Measurements from ENCODE around the gene INO80B. TPM values are rescaled to one million over a fixed set of nuclear protein-coding genes. Genes with fewer than 3 reads are reported as not detected.

The INO80B gene
- total RNA-seq, 2 experiments from 2014 or later = 41.3 to 41.8 TPM

- Histone ChIP-seq H3K4me1 (ENCODE audit: insufficient read depth, low read length) (peaks cover 30% of the 10 kb centered on the region), H3K27me3 (ENCODE audit: control insufficient read depth in 1 of 2, insufficient read depth in 2 of 2, low read length in 2 of 2) (no peaks in the 10 kb centered on the region), H3K9me3 (ENCODE audit: control insufficient read depth in 1 of 2, insufficient read depth in 1 of 2, low read length in 2 of 2) (no peaks in the 10 kb centered on the region), H3K27ac (ENCODE audit: low read depth in 1 of 2, low read length in 2 of 2) (no peak overlapping the region), H3K36me3 (ENCODE audit: insufficient read depth, low read length) (peaks cover 27% of the 10 kb centered on the region), H3K4me3 (ENCODE audit: low read length) (no peak overlapping the region)
- Mint-ChIP-seq H3K4me3 (no peak overlapping the region), H3K27ac (no peak overlapping the region), H3K4me1 (ENCODE audit: low read depth) (peaks cover 30% of the 10 kb centered on the region), H3K27me3 (no peaks in the 10 kb centered on the region), H3K9me3 (no peaks in the 10 kb centered on the region), H3K36me3 (ENCODE audit: low read depth) (peaks cover 55% of the 10 kb centered on the region)
- ATAC-seq (ENCODE audit: poor library complexity) (no peak), DNase-seq (no peak)
- intact Hi-C loops (cut with DNase I, micrococcal nuclease) = loop anchor here (5.0 kb wide), 2 partner anchors 53 to 83 kb away; partner anchors contain the start of genes C2orf81 (in 1 of the 2) and WDR54 (in 1 of the 2)
- TF ChIP-seq, protein P1, sequence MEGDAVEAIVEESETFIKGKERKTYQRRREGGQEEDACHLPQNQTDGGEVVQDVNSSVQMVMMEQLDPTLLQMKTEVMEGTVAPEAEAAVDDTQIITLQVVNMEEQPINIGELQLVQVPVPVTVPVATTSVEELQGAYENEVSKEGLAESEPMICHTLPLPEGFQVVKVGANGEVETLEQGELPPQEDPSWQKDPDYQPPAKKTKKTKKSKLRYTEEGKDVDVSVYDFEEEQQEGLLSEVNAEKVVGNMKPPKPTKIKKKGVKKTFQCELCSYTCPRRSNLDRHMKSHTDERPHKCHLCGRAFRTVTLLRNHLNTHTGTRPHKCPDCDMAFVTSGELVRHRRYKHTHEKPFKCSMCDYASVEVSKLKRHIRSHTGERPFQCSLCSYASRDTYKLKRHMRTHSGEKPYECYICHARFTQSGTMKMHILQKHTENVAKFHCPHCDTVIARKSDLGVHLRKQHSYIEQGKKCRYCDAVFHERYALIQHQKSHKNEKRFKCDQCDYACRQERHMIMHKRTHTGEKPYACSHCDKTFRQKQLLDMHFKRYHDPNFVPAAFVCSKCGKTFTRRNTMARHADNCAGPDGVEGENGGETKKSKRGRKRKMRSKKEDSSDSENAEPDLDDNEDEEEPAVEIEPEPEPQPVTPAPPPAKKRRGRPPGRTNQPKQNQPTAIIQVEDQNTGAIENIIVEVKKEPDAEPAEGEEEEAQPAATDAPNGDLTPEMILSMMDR (IDR thresholded peaks at IDR 0.05) = no peak
- ChIA-PET CTCF (interaction anchor here (0.8 to 2.2 kb wide), 4 partner anchors 8 to 84 kb away, joined by 3 to 8 read pairs (median 4); partner anchors contain the start of genes CCDC142, MOGS and TTC31), POLR2A (interaction anchor here (9.1 kb wide), 1 partner anchor 18 kb away, joined by 225 read pairs; the partner anchor contains the start of genes INO80B and WBP1)
Observed at GRCh38 chr2:74474899-74475298, 20.0 kb downstream of the INO80B start.

DNA sequence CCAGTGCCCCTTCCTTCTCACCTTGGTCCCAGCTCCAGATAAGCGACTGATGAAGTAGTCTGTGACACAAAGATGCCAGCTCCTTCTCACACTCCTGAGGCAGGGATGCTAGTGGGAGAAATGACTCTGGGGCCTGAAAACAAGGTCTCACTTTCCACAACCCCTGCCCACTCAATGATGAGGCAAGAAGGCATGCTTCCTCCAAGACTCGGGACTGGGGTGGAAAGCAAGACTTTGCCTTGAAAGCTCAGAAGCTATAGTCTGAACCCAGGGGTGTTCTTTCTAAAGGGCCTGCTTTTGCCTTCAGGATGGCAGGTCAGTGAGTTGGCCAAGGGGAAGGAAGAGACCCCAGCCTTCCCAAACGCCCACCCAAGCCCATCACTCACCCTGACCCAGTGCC is 26.5 kb downstream of the INO80B start:
- Histone ChIP-seq H3K36me3 (ENCODE audit: insufficient read depth, low read length) (peaks cover 30% of the 10 kb centered on the region), H3K4me1 (ENCODE audit: insufficient read depth, low read length) (peaks cover 31% of the 10 kb centered on the region), H3K27me3 (ENCODE audit: control insufficient read depth in 1 of 2, insufficient read depth in 2 of 2, low read length in 2 of 2) (no peaks in the 10 kb centered on the region), H3K4me3 (ENCODE audit: low read length) (peak overlapping the region; percentile 77), H3K27ac (ENCODE audit: low read depth in 1 of 2, low read length in 2 of 2) (no peak overlapping the region), H3K9me3 (ENCODE audit: control insufficient read depth in 1 of 2, insufficient read depth in 1 of 2, low read length in 2 of 2) (no peaks in the 10 kb centered on the region)
- Mint-ChIP-seq H3K9me3 (no peaks in the 10 kb centered on the region), H3K4me3 (peak overlapping the region; percentile 99), H3K36me3 (ENCODE audit: low read depth) (peaks cover 56% of the 10 kb centered on the region), H3K27ac (peak overlapping the region; percentile 14), H3K27me3 (no peaks in the 10 kb centered on the region), H3K4me1 (ENCODE audit: low read depth) (peaks cover 26% of the 10 kb centered on the region)
- ChIA-PET CTCF (interaction anchor here (0.6 to 4.6 kb wide), 9 partner anchors 9 to 110 kb away, joined by 3 to 61 read pairs (median 5); partner anchors contain the start of genes AUP1, HTRA2, INO80B and MRPL53), POLR2A (interaction anchor here (0.7 to 6.9 kb wide), 10 partner anchors 9 to 90 kb away, joined by 3 to 169 read pairs (median 16); partner anchors contain the start of genes AUP1, HTRA2, INO80B and LBX2)
- TF ChIP-seq, protein P1 (IDR thresholded peaks at IDR 0.05) = no peak
- intact Hi-C loops (cut with DNase I, micrococcal nuclease) = loop anchor here in 1 of 2 experiments (2.0 to 5.0 kb wide), 2 partner anchors 15 to 396 kb away; no protein-coding TSS in a partner anchor
- no peak for DNase-seq
- no peak for ATAC-seq (ENCODE audit: poor library complexity)

- H3K4me1 Mint-ChIP-seq (ENCODE audit: low read depth) = peaks cover 26% of the 10 kb centered on the region
- CTCF ChIA-PET = interaction anchor here (0.6 to 4.6 kb wide), 16 partner anchors 8 to 745 kb away, joined by 3 to 61 read pairs (median 8); partner anchors contain the start of genes AUP1, C2orf81, HTRA2 and INO80B
- Histone ChIP-seq H3K4me1 (ENCODE audit: insufficient read depth, low read length) (peaks cover 31% of the 10 kb centered on the region), H3K27ac (ENCODE audit: low read depth in 1 of 2, low read length in 2 of 2) (peak overlapping the region; percentile 93 to 94), H3K9me3 (ENCODE audit: control insufficient read depth in 1 of 2, insufficient read depth in 1 of 2, low read length in 2 of 2) (no peaks in the 10 kb centered on the region), H3K36me3 (ENCODE audit: insufficient read depth, low read length) (peaks cover 30% of the 10 kb centered on the region), H3K27me3 (ENCODE audit: control insufficient read depth in 1 of 2, insufficient read depth in 2 of 2, low read length in 2 of 2) (no peaks in the 10 kb centered on the region), H3K4me3 (ENCODE audit: low read length) (peak overlapping the region; percentile 77)
- DNase-seq (peak in 10 of 14 experiments; percentile 35 to 79 (median 46)), ATAC-seq (ENCODE audit: poor library complexity) (peak; percentile 32)
- H3K4me3 Mint-ChIP-seq = peak overlapping the region; percentile 99
- TF ChIP-seq, protein P1 (IDR thresholded peaks at IDR 0.05) = no peak
- intact Hi-C loops (cut with DNase I, micrococcal nuclease) = loop anchor here (1.0 to 5.0 kb wide), 6 partner anchors 10 to 395 kb away; partner anchors contain the start of genes INO80B (in 2 of the 2), AUP1 (in 1 of the 2), HTRA2 (in 1 of the 2) and MRPL53 (in 1 of the 2)
- H3K27ac Mint-ChIP-seq = peak overlapping the region; percentile 97
- peaks cover 57% of the 10 kb centered on the region for H3K36me3 Mint-ChIP-seq (ENCODE audit: low read depth)
- POLR2A ChIA-PET = interaction anchor here (0.7 to 6.9 kb wide), 21 partner anchors 10 to 654 kb away, joined by 3 to 169 read pairs (median 8); partner anchors contain the start of genes AUP1, C2orf81, DQX1 and HTRA2
- no peaks in the 10 kb centered on the region for H3K9me3 Mint-ChIP-seq
- H3K27me3 Mint-ChIP-seq = no peaks in the 10 kb centered on the region
Observed at GRCh38 chr2:74481961-74482800, 27.3 kb downstream of the INO80B start.

Measured in CD4-positive, alpha-beta T cell (primary cell).